Tibial nerve (tissue), 4 donors: ENCODE data around the gene SPTBN1.

Experiments
- EP300 ChIP-seq, 2 donors: sonication (generic); formaldehyde crosslinking; IDR thresholded peaks; one replicate each; pipeline ENCODE4 v1.6.1; 2017; ENCODE audit warnings: antibody characterized with exemption in 2 of 2, mild to moderate bottlenecking in 1 of 2
- POLR2A ChIP-seq, 2 donors: fragments of 450-650 bp; IDR thresholded peaks; one replicate each; pipeline ENCODE4 v1.6.1; 2017; ENCODE audit warnings: antibody characterized with exemption in 2 of 2, mild to moderate bottlenecking in 2 of 2, moderate library complexity in 2 of 2
- TF ChIP-seq, protein P1 (sequence below), 5 experiments: fragments of 200-600 bp in 3 of 5; fragments of 450-650 bp in 2 of 5; sonication (generic) in 3 of 5; IDR thresholded peaks; one replicate each; pipeline ENCODE4 v1.5.1; 2016 to 2019; ENCODE audit warnings: antibody characterized with exemption in 5 of 5, mild to moderate bottlenecking in 3 of 5, moderate library complexity in 2 of 5

DNA sequence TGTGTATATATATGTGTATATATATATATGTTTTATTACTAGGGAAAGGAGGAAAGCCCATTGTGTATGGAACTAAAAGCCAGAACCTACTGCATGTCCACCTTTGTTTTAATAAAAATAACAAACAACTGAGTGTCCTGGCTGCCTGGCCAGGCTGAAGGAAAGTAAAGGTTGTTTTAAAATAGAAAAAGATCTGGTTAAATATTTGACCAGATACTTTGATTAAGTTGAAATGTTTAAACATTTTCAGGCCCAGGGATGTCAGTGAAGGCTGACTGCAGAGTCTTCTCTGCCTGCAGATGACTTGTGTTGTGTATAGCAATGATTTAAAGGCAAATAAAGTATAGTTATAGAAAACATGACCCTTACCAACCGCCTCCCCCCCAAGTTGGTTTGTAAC lies 22.8 kb downstream of the SPTBN1 start:
- TF ChIP-seq, protein P1, sequence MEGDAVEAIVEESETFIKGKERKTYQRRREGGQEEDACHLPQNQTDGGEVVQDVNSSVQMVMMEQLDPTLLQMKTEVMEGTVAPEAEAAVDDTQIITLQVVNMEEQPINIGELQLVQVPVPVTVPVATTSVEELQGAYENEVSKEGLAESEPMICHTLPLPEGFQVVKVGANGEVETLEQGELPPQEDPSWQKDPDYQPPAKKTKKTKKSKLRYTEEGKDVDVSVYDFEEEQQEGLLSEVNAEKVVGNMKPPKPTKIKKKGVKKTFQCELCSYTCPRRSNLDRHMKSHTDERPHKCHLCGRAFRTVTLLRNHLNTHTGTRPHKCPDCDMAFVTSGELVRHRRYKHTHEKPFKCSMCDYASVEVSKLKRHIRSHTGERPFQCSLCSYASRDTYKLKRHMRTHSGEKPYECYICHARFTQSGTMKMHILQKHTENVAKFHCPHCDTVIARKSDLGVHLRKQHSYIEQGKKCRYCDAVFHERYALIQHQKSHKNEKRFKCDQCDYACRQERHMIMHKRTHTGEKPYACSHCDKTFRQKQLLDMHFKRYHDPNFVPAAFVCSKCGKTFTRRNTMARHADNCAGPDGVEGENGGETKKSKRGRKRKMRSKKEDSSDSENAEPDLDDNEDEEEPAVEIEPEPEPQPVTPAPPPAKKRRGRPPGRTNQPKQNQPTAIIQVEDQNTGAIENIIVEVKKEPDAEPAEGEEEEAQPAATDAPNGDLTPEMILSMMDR (IDR thresholded peaks at IDR 0.05), result no peak
- TF ChIP-seq EP300 (IDR thresholded peaks at IDR 0.05) (no peak), POLR2A (IDR thresholded peaks at IDR 0.05) (no peak)
